Kidney (tissue), 14 donors: ENCODE measurements around the gene MTFR2. TPM values are rescaled to one million over a fixed set of nuclear protein-coding genes. Genes with fewer than 3 reads are reported as not detected.
"Not testable (repeated sequence)": the region's sequence is repeated elsewhere in the genome, so short reads cannot be mapped to it uniquely, and the experiment has no call there.

Experiments
- DNase-seq, 5 donors: peaks; one replicate each; pipeline ENCODE4 v3.0.0-alpha.2; 2013 to 2020
- FAIRE-seq: peaks from 2 replicates; lab custom pipeline; 2012; peaks lifted over from hg19 to GRCh38; lab: Jason Lieb, UNC
- H3K27ac ChIP-seq, 2 donors: one replicate each; pipeline ENCODE4 v1.7.0; 2013; ENCODE audit warnings: low read depth in 2 of 2, low read length in 2 of 2, inconsistent platforms in 1 of 2
- H3K27me3 ChIP-seq: one replicate; pipeline ENCODE4 v1.7.1; 2013; ENCODE audit warnings: low read length, inconsistent platforms; ENCODE audit not compliant: control insufficient read depth, insufficient read depth
- H3K36me3 ChIP-seq, 3 donors: one replicate each; pipeline versions ENCODE4 v1.7.0 to v1.7.1; 2013; ENCODE audit warnings: low read length in 3 of 3, control low read depth in 1 of 3, inconsistent platforms in 1 of 3; ENCODE audit not compliant: insufficient read depth in 3 of 3, control insufficient read depth in 2 of 3
- H3K4me1 ChIP-seq, 3 donors: one replicate each; pipeline versions ENCODE4 v1.7.0 to v1.7.1; 2013; ENCODE audit warnings: low read length in 3 of 3, inconsistent platforms in 1 of 3, low read depth in 1 of 3; ENCODE audit not compliant: control insufficient read depth in 2 of 3, insufficient read depth in 2 of 3
- H3K4me3 ChIP-seq, 3 donors: one replicate each; pipeline versions ENCODE4 v1.7.0 to v1.8.1; 2013; ENCODE audit warnings: low read length in 3 of 3, control low read depth in 1 of 3, inconsistent platforms in 1 of 3
- H3K9ac ChIP-seq, 3 donors: one replicate each; pipeline versions ENCODE4 v1.7.0 to v1.7.1; 2013; ENCODE audit warnings: low read length in 3 of 3, control low read depth in 1 of 3, inconsistent platforms in 1 of 3
- H3K9me3 ChIP-seq, 3 donors: one replicate each; pipeline versions ENCODE4 v1.7.0 to v1.7.1; 2013; ENCODE audit warnings: low read length in 3 of 3, control low read depth in 1 of 3, inconsistent platforms in 1 of 3; ENCODE audit not compliant: control insufficient read depth in 2 of 3, insufficient read depth in 1 of 3
- CTCF ChIP-seq: IDR thresholded peaks from 3 replicates; pipeline ENCODE4 v1.5.1; 2012; ENCODE audit warnings: mild to moderate bottlenecking, moderate library complexity, borderline replicate concordance; ENCODE audit not compliant: insufficient read depth; ENCODE audit errors: extremely low read depth
- intact Hi-C: fragments of 100-400 bp; cut with DNase I; formaldehyde crosslinking; loops from one replicate; pipeline ENCODE4 v1.11.1; 2022
- polyA plus RNA-seq: library from polyadenylated mRNA; stranded (reverse); fragments of 350-450 nt; fragmentation: Illumina TruSeq; extraction: RNeasy Lipid Tissue Mini Kit (QIAGEN cat#74804); gene quantifications from one replicate; pipeline ENCODE4 v1.2.3, GENCODE V29; 2014; ENCODE audit warnings: low read depth, low replicate concordance; ENCODE audit not compliant: insufficient read depth
- total RNA-seq: library from RNA; stranded (reverse); fragmentation: NEBNext Ultra II Directional; extraction: Animal tissue kit (Norgen Biotek cat#: 25700); gene quantifications from one replicate; pipeline ENCODE4 v1.2.1, GENCODE V29; 2021
- donor health status: control.
- donor health status: control.
- donor health status: control.
- donor health status: control.
- donor health status: control.
- donor health status: DM: yes; HTN: yes; CAD: no.
- donor health status: Normal renal cell carcinoma (clear cell type).

Gene MTFR2
- total and polyA plus RNA-seq, 2 donors from 2014 or later = 0.65 to 1.3 TPM

DNA sequence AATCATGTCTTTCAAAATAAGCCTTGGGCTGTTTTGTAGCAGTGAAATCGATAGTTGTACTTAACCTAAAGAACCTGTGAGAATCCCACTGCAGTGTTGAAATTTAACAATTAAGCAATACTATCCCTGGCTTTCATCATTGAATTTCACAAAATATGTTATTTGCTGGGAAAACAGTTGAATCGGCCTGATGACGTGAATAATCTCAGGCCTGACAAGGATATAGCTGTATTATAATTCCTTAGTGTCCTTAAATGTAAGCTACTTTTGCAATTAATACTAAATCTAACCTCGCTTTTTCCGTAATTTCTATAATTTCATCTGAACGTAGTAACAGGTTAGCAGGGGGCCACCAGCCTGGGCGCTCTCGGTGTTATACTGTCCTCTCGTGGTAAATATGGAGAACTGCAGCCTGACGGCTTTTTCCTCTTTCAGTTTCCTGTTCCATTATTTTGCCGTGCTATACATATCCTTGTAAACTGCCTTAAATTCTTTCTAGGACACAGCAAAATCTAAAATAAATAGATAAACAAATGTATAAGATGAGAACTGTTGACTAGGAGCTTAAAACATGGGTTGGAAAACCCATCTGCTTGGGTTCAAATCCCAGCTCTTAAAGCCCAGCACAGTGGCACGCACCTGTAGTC is 24.0 kb downstream of the MTFR2 start:
- H3K27ac ChIP-seq = peak overlapping the region in 1 of 2 donors; percentile 3
- peak overlapping the region in 2 of 3 donors; percentile 46 to 78 for H3K4me3 ChIP-seq
- H3K36me3 ChIP-seq = no peaks in the 10 kb centered on the region
- FAIRE-seq = peak; percentile 45
- H3K27me3 ChIP-seq = no peaks in the 10 kb centered on the region
- peak overlapping the region in 2 of 3 donors; percentile 23 to 59 for H3K9ac ChIP-seq
- intact Hi-C loops = no loop called here
- DNase-seq = peak in 4 of 5 donors; percentile 47 to 70 (median 62)
- TF ChIP-seq CTCF = peak; percentile 100
- H3K4me1 ChIP-seq = peaks cover 0 to 10% (median 5%) of the 10 kb centered on the region in 3 donors
- H3K9me3 ChIP-seq = no peaks in the 10 kb centered on the region

GRCh38 chr6:136225496-136225895 is 24.6 kb downstream of the MTFR2 start:
- Histone ChIP-seq H3K36me3 (no peaks in the 10 kb centered on the region), H3K4me1 (peaks cover 0 to 10% (median 5%) of the 10 kb centered on the region in 3 donors), H3K9me3 (no peaks in the 10 kb centered on the region), H3K4me3 (no peak overlapping the region), H3K27me3 (no peaks in the 10 kb centered on the region), H3K27ac (no peak overlapping the region), H3K9ac (no peak overlapping the region)
- intact Hi-C loops = no loop called here
- no peak for DNase-seq
- no peak for FAIRE-seq
- no peak for TF ChIP-seq CTCF

DNA sequence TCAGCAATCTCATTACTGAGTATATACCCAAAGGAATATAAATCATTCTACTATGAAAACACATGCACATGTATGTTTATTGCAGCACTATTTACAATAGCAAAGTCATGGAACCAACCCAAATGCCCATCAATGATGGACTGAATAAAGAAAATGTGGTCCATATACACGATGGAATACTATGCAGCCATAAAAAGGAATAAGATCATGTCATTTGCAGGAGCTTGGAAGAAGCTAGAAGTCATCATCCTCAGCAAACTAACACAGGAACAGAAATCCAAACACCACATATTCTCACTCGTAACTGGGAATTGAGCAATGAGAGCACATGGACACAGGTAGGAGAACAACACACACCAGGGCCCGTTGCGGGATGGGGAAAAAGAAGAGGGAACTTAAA is 25.1 kb downstream of the MTFR2 start:
- H3K9me3 ChIP-seq, H3K9ac ChIP-seq, intact Hi-C loops, H3K27me3 ChIP-seq, FAIRE-seq, DNase-seq, H3K36me3 ChIP-seq, H3K27ac ChIP-seq, H3K4me3 ChIP-seq: not testable (repeated sequence)
- H3K4me1 ChIP-seq = peaks cover 0 to 10% (median 5%) of the 10 kb centered on the region in 3 donors

- H3K9me3 ChIP-seq = no peaks in the 10 kb centered on the region
- intact Hi-C loops = loop anchor here (10.0 kb wide), 1 partner anchor 682 kb away; no protein-coding TSS in a partner anchor
- H3K4me1 ChIP-seq = no peaks in the 10 kb centered on the region
- FAIRE-seq = peak; percentile 25
- no peak overlapping the region for H3K27ac ChIP-seq
- H3K9ac ChIP-seq = no peak overlapping the region
- H3K36me3 ChIP-seq = no peaks in the 10 kb centered on the region
- DNase-seq = no peak
- H3K4me3 ChIP-seq = no peak overlapping the region
- H3K27me3 ChIP-seq = no peaks in the 10 kb centered on the region
- no peak for TF ChIP-seq CTCF
Measured at GRCh38 chr6:136216503-136217401, 33.4 kb downstream of the MTFR2 start.
